Activated T-cell treated with anti-CD3 and anti-CD28 coated beads, Interleukin-2, amount 50 U/mL, for 1 hour (primary cell): ENCODE data around the gene BRIX1.

ENCODE experiments used
- DNase-seq: peaks from one replicate; pipeline ENCODE4 v3.0.0-alpha.2; 2020

Gene BRIX1

GRCh38 chr5:34915139-34915855 is at the start of gene BRIX1, which contains the start of gene RAD1:
TSS of gene BRIX1 (plus strand) at chr5:34915711. CDS start at chr5:34915739, 28 bp downstream.
TSS of gene RAD1 (minus strand) at chr5:34915504. CDS start at chr5:34914892, 612 bp downstream.
- DNase-seq = peak; percentile 90

GRCh38 chr5:34866989-34867471 is 48.5 kb upstream of the BRIX1 start:
- DNase-seq = no peak

GRCh38 chr5:34867660-34868059 is 47.9 kb upstream of the BRIX1 start:
- DNase-seq = no peak

GRCh38 chr5:34868791-34869190 is 46.7 kb upstream of the BRIX1 start:
- DNase-seq = no peak

- DNase-seq = no peak
Observed at GRCh38 chr5:34869256-34869655, 46.3 kb upstream of the BRIX1 start.

GRCh38 chr5:34870382-34870781 is 45.1 kb upstream of the BRIX1 start:
- no peak for DNase-seq

- no peak for DNase-seq
Observed at GRCh38 chr5:34876275-34876674, 39.2 kb upstream of the BRIX1 start.

GRCh38 chr5:34881246-34881645 is 34.3 kb upstream of the BRIX1 start:
- DNase-seq = no peak

GRCh38 chr5:34886392-34887119 is 29.0 kb upstream of the BRIX1 start:
- no peak for DNase-seq

GRCh38 chr5:34889394-34889793 is 26.1 kb upstream of the BRIX1 start:
- no peak for DNase-seq

GRCh38 chr5:34891981-34892380 is 23.5 kb upstream of the BRIX1 start:
- DNase-seq = no peak

GRCh38 chr5:34892414-34892813 is 23.1 kb upstream of the BRIX1 start:
- no peak for DNase-seq

GRCh38 chr5:34894716-34895115 is 20.8 kb upstream of the BRIX1 start:
- DNase-seq = no peak

GRCh38 chr5:34895641-34896419 is 19.7 kb upstream of the BRIX1 start:
- DNase-seq = no peak

GRCh38 chr5:34897646-34898045 is 17.9 kb upstream of the BRIX1 start:
- no peak for DNase-seq

GRCh38 chr5:34898258-34898895 is 17.1 kb upstream of the BRIX1 start:
- peak; percentile 52 for DNase-seq

- DNase-seq = no peak
Observed at GRCh38 chr5:34899066-34899465, 16.4 kb upstream of the BRIX1 start.

GRCh38 chr5:34900652-34901051 is 14.9 kb upstream of the BRIX1 start:
- no peak for DNase-seq

- DNase-seq = no peak
Observed at GRCh38 chr5:34903260-34903659, 12.3 kb upstream of the BRIX1 start.

GRCh38 chr5:34905564-34905963 is 9.9 kb upstream of the BRIX1 start:
- DNase-seq = no peak

- no peak for DNase-seq
Observed at GRCh38 chr5:34913072-34913471, 2.4 kb upstream of the BRIX1 start.

GRCh38 chr5:34914671-34915138 is 806 bp upstream of the BRIX1 start:
- DNase-seq = peak; percentile 33

- DNase-seq = no peak
Observed at GRCh38 chr5:34915856-34916192, 313 bp downstream of the BRIX1 start.
